SH-SY5Y (cell line): Measurements from ENCODE around the gene WDR54.

ENCODE experiments used
- GATA2 ChIP-seq: IDR thresholded peaks from 2 replicates; pipeline ENCODE4 v1.6.1; 2011; ENCODE audit warnings: mild to moderate bottlenecking, low read depth, low read length
- GATA3 ChIP-seq: IDR thresholded peaks from 2 replicates; pipeline ENCODE4 v1.6.1; 2011; ENCODE audit warnings: low read depth, mild to moderate bottlenecking, low read length, moderate library complexity

GRCh38 chr2:74458132-74458937 lies 36.8 kb downstream of the WDR54 start, which contains the start of gene WBP1:
- TF ChIP-seq GATA3 (no peak), GATA2 (no peak)
